Gastroesophageal sphincter (tissue), 3 donors: ENCODE results near the gene SMAD1.

Experiments used
- CTCF ChIP-seq, 4 experiments: fragments of 200-600 bp in 2 of 4; fragments of 450-650 bp in 2 of 4; sonication (generic) in 1 of 4; IDR thresholded peaks; one replicate each; pipeline ENCODE4 v1.5.1; 2017 to 2019; ENCODE audit warnings: antibody characterized with exemption in 4 of 4, mild to moderate bottlenecking in 2 of 4, moderate library complexity in 2 of 4
- POLR2A ChIP-seq, 2 donors: fragments of 450-650 bp; IDR thresholded peaks; one replicate each; pipeline ENCODE4 v1.6.1; 2017; ENCODE audit warnings: antibody characterized with exemption in 2 of 2, mild to moderate bottlenecking in 2 of 2, moderate library complexity in 1 of 2

GRCh38 chr4:145528601-145529000 is 46.9 kb downstream of the SMAD1 start:
- no peak for TF ChIP-seq CTCF (IDR thresholded peaks at IDR 0.05)
- TF ChIP-seq POLR2A (IDR thresholded peaks at IDR 0.05) = no peak
